Ammon's horn (tissue), 1 donor: ENCODE results near the gene COL6A2.
"Not testable (repeated sequence)": the region's sequence is repeated elsewhere in the genome, so short reads cannot be mapped to it uniquely, and the experiment has no call there.

Source experiments
- DNase-seq: peaks from one replicate; pipeline ENCODE4 v3.0.0-alpha.2; 2016; ENCODE audit warnings: low spot score

Gene COL6A2

DNA sequence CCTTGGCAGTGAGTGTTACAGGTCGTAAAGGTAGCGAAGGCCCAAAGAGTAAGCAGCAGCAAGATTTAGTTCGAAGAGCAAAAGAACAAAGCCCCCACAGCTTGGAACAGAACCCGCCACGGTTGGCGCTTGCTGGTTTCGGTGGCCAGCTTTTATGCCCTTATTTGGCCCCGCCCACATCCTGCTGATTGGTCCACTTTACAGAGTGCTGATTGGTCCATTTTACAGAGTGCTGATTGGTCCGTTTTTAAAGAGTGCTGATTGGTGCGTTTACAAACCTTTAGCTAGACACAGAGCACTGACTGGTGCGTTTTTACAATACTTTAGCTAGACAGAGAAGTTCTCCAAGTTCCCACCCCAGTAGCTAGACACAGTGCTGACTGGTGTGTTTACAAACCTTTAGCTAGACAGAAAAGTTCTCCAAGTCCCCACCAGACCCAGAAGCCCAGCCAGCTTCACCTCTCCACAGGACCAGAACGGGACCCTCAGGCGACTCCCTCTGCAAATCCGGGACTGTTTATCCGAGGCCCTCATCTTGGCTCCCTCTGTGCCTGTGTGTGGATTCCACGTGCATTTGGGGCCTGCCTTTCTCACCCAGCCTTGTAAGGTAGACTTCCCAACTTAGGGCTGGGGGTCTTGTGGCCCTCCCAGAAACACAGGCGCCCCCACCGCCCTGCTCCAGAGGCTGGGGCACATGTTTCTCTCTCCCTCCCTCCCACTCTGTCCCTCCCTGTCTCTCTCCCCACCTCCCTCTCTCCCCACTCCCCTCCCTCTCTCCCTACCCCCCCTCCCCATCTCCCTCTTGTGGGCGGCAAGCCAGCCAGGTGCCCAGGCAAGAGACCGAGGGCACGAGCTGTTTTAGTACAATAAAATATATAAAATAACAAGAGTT, 44.9 kb downstream of the COL6A2 start:
- DNase-seq = no peak

DNA sequence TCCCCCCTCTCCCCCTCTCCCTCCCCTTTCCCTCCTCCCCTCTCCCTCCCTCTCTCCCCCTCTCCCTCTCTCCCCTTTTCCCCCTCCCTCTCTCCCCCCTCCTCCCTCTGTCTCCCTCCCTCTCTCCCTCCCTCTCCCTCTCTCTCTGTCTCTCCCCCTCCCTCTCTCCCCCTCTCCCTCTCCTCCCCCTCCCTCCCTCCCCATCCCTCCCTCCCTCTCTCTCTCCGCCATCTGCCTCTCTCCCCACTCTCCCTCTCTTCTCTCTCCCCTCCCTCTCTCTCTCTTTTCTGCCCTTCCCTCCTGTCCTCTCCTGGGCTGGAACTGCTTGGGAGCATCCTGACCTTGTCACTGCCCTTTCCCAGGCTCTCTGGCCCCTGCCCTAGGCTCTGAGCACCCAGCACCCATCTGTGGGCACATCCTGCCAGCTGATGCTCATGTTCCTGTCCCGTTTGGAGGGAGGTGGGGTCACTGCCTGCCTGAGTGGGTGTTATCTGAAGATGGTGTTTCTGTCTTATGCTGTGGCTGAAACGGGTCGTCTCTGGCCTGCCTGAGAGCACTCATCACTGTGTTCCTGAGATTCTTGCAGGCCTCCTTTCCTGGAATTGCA, 46.7 kb downstream of the COL6A2 start:
- peak; percentile 63 for DNase-seq

DNA sequence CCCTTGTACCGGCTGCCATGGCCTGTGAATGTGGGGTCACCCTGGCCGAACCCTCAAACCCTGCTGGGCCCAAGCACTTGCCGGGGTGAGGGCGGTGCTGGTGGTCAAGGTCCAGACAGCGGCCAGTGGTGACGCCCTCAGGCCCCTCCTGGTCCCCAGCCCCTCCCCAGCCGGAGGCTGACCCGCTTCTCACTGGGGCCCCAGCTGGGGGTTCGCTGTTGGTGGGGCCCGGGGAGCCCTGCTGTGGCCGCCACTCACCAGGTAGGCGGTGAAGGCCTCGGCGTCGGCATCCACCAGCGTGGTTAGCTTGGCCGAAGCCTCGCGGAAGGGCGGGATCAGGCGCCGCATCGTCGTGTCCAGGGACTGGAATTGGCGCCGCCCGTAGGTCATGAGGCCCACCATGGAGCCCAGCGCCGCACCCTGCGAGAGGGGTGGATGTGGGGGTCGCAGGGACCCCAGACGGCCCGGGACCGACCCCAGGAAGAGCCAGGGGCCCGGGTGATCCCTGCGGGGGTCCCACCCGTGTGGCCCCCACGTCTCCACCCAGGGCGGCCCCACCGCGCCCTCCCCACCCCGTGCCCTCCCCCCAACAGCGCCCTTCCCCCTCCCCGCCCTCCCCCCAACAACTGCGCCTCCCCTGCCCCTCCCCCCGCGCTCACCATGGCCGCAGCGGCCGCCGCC, 47.4 kb downstream of the COL6A2 start:
- DNase-seq = no peak

DNA sequence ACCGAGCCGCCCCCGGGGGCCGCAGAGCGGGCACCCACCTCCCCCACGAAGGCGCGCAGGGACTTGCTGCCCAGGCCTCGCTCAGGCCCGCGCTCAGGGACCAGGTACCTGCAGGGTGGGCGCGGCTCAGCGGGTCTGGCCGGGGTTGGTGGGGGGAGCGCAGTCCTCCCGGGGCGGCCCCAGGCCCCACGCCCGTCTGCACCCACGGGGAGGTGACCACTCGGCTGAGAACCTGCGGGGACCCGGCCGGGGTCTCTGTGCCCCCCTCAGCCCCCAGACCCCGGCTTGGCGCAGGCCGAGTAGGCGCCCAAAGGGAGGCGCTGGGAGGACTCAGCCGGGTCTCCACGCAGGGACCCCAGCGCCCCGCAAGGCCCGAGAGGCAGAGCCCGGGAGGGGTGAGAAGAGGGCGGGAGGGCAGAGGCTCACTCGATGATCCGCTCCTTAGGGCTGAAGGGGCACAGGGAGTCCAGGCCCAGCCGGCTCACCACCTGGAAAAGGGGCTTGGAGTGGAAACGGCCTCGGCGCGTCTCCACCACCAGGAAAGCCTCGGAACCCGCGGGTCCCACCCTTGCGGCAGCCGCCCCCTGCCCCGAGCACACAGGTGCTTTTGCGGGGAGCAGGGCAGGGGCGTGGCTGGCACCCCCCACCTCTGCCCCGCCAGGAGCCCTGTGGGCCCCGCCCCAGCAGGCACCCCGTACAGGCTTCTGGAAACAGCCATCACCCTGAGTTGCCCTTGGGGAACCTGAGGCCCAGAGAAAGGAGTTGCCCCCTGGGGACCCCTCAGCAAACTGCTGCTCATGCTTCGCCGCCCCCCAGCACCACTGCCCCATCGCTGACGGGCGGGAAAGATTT, 48.2 kb downstream of the COL6A2 start:
- no peak for DNase-seq

DNA sequence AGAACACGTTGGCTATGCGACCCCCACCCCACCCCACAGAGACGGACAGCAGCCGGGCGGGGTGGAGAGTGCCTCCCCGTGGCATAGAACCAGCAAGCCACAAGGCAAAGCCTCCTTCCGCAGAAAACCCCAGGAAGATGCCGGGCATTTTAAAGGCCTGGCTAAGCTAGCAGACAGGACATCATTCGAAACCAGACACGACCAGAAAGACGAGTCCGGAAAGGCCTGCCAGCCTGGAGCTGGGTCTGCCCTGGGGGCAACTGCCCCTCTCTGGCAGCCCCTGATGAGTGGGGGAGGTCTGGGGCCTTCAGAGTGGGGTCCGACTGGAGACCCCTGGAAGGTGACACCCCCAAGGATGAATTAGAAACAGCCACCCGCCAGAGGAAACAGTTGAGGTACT, 48.9 kb downstream of the COL6A2 start:
- DNase-seq = no peak

DNA sequence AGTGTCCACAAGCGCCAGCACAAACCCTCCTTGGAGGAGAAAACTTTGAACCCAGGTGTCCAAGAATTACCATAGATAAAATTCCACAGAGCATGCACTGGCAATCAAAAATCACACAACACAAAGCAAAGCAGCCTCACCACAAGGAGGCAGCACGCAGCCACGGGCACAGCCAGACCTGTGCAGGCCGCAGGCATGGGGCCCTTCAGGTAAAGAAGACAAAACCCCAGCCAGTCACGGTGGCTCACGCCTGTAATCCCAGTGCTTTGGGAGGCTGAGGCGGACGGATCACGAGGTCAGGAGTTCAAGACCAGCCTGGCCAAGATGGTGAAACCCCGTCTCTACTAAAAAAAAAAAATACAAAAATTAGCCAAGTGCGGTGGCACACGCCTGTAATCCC, 49.5 kb downstream of the COL6A2 start:
- DNase-seq = not testable (repeated sequence)

DNA sequence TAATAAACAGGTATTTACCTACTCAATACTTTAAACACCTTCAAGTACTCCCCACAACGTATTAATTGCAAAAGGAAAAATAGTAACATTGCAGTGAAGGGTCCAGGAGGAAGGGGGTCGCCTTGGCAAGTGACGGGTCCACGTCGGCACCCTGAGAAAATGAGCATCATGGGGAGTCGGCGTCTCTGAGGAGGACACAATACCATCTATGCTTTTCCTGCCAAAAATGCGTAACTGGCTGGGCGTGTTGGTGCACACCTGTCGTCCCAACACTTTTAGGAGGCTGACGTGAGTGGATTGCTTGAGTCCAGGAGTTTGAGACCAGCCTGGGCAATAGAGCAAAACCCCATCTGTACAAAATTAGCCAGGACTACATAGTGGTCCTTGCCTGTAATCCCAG, 50.2 kb downstream of the COL6A2 start:
- DNase-seq = no peak

DNA sequence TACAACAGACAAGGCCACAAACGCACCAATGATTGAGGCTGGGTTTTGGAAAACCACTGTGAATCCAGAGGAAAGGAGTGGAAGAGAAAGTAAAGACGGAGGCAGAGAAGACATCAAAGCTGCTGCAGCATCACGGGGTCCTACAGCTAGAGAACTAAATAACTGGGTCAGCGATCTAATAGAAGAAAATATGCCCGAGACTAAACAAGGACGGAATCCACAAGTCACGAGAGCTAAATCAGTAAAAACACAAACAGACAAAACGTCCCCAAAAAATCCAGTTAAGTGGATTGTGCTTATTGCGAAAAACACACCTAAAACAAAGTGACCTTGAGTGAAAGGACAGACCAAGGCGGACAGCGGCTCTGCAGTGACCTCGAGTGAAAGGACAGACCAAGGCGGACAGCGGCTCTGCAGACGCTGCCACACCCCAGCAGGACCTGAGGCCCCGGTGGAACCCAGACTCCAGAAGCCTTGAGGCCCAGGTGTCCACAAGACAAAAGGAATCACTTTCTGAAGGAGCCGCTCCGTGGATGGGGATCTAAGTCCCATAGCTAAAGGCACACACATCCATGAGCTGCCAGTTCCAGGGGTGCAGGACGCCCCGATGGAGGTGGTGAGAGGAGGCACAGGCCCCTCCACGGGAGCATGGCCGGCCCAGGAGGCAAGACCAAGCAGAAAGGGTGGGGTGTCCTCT, 51.4 kb downstream of the COL6A2 start:
- no peak for DNase-seq

DNA sequence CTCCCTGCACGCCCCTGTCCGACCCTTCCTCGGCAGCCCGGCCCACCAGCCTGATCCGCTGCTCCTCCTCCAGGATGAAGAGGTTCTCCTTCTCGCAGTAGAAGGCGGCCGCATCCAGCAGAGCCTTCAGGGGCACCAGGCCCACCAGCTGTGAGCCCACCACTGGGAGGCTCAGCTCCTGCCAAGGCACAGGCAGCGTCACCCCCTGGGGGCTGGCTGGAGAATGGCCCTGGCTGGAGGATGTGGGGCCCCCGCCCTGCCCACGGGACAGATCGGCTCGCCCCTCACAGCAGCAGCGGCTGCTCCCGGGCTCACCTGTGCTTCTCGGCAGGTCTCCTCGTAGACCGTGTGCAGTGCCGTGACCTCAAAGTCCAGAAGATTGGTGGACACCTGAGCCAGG, 52.2 kb downstream of the COL6A2 start:
- DNase-seq = no peak

DNA sequence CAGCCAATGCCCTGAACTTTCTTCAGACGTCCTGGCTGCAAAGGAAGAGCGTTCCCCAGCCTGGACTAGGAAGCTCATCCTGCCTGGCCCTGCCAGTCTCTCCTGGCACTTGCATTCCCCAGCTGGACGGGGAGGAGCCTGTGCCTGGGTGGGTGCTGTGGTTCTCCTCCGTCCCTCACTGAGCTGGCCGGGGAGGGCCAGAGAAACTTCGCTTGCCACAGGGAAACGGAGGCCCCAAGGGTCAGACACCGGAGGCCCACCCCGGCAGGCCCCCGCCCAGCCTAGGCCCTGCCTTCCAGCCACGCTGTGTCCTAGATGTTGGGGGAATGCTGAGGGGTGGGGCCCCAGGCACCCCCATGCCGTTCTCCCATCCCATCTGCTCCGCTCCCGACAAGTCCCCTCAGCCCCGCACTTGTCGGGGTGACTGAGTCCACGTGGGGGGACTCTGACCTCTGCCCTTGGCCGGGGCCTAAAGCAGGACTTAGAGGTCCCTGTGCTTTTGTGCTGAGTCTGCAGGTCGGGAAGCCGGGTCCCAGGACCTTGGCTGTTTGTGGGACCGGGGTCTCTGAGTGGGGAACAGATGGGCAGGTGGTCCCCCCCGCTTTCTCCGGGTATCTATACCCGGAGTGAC, 52.7 kb downstream of the COL6A2 start:
- peak; percentile 28 for DNase-seq

DNA sequence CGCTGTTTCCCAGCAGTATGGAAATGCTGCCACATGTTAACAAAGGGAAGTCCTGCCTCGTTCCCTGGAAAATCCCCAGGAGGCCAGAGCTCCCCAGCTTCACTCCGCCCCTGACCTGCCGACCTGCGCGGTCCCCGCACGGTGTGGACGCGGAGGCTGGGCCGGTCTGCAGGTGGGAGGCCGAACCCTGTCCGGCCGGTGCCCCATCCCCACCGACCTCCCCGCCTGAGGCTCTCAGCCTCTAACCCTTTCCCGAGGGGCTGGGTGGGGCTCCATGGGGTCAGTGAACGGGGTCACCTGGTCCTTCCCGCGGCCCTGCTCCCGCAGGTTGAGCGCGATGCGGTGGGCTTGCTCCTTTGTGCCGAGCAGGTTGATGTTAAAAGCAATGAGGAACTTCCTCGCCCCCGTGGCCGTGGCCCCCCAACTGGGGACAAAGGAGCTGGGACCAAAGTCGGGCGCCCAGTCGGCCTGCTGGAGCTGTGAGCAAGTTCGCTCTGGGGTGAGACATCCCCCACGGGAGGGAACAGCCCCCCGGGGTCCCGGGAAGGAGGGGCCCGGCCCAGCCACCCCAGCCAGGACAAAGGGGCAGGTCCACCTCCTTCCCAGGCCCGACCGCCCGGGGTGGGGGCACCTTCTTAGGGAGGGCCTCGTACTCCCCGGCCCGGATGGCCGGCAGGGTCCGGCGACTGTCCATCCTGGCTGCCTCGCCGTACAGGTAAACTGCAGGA, 53.5 kb downstream of the COL6A2 start:
- DNase-seq = no peak

DNA sequence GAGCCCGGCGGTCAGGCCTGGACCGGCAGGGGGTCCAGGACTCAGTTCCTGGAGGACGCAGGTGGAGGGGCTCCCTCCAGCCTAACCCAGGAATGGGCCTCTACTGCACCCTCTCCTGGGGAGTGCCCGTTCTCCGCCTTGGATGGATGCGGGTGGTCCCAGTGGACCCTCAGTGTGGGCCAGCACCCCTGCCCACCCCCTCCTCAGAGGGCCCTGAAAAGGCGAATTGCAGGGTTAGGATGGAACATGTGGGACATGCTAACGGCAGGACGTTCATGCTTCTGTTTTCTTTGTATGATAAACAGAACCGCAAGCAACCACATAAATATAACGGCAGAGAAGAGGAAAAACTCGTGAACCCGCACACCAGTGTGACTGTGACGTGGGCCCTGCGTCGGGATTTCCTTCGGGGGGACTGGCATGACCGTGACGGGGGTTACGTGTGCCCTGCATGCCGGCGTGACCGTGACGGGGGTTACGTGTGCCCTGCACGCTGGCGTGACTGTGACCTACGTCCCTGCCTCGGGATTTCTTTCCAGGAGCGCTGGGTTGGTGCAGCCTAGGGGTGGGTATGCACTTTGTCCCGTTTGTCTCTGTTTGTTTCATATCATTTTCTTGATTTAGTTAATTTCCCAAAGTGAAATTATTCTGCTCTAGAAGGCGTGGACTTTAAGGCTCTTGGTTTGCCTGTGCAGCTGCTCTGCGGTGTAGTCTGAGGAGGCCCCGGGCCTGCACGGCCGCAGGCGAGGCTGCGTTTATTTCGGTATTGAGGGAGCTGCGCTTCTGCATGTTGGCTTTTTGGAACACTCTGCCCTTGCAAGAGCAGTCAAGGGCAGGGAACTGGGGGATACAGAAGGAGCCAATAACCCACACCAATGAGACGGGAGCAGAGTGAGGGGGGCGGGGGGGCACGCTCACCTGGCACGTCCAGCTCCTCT, 54.3 kb downstream of the COL6A2 start:
- no peak for DNase-seq

DNA sequence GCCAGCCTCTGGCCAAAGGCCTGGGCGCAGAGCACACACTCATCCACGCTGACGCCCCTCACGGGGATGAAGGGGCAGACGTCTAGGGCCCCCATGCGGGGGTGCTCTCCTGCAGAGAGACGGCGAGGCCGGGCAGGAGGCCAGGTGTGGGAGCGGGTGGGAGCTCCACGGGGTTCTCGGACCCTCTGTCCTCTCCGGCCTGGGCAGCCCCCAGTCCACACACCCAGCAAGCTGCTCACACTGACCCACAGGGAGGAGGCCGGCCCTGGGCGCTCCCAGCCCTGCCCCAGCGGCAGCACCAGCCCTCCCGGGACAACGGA, 55.0 kb downstream of the COL6A2 start:
- no peak for DNase-seq

DNA sequence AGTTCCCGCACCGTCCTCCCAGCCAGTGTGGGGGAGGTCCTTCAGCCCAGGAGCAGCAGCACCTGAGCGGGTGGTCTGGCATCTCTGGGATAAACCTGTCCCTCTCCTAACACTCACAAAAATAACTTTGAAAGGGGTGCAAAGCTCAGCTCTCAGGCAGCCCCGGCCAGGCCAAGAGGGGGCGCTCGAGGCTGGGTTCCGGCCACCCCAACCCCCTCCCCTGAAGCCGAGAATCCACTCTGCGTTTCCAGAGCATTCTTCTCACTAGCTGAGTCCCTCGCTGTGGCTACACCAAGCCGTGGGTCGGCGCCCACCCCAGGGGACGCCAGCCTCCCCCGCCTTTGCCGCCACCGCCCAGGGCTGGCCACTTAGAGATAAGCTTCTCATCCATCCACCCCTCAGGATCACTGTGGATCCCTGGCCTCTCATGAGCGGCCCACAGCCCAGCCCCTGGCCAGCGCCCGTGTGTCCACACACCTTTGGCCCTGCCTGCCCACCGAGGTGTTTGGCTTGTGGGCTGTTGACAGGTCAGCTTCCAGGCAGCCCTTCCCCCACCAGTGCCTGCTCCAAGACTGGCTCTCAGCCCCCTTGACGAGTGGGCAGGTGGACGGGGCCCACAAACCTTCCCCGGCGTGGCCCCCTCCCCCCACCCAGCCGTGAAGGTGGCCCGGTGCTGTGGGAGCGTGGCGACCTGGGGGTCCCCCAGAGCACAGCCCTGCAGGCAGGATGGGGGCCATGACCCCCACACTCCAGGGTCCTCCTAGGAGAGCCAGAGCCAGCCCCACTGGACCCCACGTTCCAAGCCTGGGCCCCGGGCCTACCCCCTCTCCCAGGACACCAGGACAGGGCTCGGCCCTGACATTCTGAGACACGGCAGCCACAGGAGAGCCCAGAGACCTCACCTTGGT, 55.6 kb downstream of the COL6A2 start:
- DNase-seq = peak; percentile 56

DNA sequence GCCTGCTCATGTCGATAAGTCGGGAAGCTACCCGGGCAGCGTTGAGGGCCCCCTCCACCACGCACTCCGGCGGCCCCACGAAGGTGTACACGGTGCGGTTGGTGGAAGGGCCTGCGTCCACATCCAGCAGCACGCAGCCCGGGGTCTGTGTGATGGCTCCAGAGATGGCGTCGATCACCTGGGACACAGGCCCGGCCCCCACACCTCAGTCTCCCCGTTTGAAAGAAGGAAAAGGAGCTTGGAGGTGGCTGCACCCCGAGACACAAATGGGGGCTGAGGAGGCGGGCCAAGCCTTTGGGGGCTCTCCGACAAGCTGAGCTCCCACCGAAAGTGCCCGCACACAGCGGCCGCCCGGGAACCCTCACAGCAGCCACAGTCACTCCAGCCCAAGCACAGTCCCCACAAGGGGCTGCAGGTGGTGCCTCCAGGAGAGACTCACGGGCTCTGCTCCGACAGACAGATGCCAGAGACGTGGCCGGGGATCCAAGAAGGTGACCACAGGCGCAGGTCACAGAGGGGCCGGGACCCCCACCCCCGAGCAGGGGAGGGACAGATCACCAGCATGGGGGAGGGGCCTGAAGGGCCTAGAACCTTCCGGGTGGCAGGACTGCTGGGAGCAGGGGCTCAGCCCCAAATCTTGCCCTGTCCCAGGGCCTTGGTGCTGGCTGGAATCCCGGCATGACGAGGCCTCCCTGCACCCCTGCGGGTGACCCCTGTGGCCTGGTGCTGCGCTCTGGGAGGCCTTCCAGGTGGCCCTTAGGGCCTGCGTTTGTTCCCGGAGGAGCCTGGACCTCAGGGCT, 56.4 kb downstream of the COL6A2 start:
- no peak for DNase-seq

DNA sequence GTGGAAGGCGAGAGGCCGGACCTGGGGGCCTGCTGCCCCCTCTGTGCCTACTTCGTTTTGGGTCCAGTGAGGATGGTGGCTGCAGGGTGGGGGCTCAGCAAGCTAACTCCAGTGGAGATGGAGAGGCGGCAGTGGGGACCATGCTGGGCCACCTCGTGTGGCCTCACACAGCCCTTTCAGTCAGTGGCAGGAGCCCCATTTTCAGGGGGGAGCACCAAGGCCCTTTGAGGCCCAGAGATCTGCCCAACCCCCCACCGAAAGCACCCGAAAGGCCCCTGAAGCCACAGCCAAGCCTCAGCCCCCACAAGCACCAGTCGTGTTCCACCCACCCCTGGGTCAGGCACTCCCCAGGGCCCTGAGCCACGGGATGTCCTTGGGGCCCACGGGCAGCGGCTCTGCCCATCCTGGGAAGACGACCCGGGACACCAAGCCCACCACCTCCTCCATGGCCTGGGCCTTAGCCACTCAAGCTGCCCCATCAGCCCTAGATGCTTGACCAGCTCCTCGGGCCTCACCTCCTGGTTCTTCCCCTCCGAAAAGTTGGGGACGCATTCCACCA, 57.1 kb downstream of the COL6A2 start:
- no peak for DNase-seq
